GF-D8 (cell line): ENCODE results near the gene MAP3K5.

Experiments
- DNase-seq: peaks from one replicate; lab custom pipeline; 2025; lab: John Stamatoyannopoulos, UW

Gene MAP3K5

DNA sequence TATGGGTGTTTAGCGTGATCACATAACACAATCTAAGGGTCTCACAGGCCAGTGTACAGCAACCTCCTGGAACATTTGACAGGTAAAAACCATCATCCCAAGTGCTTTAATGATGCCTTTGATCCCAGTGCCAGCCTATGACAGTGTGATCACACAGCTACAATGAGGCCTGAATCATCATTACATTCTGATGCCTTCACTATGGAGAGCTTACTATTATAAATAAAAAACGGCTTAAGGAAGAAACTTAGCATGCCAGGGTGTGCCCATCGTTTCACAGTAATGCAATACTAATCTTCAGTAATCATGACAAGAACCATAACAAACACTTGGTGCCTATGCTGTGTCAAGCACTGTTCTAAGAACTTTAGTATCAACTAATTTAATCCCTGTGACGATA lies 253.4 kb downstream of the MAP3K5 start:
- DNase-seq, result no peak

DNA sequence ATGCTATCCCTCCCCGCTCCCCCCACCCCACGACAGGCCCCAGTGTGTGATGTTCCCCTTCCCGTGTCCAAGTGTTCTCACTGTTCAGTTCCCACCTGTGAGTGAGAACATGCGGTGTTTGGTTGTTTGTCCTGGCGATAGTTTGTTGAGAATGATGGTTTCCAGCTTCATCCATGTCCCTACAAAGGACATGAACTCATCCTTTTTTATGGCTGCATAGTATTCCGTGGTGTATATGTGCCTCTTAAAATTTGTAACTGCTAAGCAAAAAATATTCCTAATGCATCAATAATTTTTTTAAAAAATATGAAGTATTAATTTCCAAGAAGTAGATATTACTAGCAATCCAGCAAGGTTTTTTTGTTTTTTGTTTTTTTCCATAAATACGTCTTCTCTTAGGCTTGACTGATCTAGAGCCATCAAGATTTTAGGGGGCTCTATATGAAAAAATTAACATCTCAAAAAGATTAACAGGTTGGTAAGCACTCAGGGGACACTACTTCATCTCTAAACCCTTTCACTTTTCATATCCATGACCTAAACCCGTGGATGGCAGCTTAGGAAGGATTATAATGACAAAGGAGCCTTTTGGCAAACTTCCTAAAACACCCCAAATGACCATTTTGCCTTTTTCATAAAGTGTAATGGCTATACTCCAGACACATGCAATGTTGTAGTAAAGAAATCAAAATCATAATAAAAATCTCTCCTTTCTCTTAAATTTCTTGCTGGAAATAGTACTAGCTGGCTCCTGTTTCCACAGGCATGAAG lies 256.2 kb downstream of the MAP3K5 start:
- no peak for DNase-seq

- no peak for DNase-seq
These were observed 257.1 kb downstream of the MAP3K5 start for GRCh38 chr6:136535017-136535765.

- no peak for DNase-seq
These were observed 258.0 kb downstream of the MAP3K5 start for GRCh38 chr6:136534268-136534667.

DNA sequence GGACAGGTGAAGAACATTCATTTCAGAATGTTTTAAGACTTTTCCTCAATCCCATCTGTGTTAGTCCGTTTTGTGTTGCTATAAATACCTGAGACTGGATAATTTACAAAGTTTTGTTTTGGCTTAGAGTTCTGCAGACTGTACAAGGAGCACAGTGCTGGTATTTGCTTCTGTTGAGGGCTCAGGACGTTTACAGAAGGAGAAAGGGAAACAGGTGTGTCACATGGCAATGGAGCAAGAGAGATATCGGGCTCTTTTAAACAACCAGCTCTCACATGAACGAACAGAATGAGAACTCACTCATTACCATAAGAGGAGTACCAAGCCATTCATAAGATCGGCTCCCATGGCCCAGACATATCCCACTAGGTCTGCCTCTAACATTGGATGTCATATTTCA lies 258.8 kb downstream of the MAP3K5 start:
- DNase-seq, result no peak

GRCh38 chr6:136532030-136532429 lies 260.2 kb downstream of the MAP3K5 start:
- no peak for DNase-seq

DNA sequence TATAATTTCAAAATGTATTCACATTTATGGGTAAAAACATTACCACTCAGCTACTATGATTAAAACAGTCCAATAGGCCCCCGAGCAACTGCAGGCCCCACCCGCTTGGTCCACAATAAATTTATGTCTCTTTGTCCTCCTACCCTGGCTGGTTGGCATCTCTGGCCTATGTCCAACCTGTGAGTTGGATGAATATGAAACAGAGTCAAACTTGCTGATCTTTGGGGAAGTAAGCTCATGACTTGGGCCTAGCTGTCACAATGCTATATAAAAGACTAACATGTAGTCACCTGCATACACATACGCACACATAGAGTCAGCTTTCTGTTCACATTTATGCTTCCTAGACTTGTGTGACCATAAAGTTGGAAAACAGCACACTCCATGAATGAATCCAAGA lies 262.6 kb downstream of the MAP3K5 start:
- no peak for DNase-seq

GRCh38 chr6:136528477-136528876 lies 263.8 kb downstream of the MAP3K5 start:
- no peak for DNase-seq

DNA sequence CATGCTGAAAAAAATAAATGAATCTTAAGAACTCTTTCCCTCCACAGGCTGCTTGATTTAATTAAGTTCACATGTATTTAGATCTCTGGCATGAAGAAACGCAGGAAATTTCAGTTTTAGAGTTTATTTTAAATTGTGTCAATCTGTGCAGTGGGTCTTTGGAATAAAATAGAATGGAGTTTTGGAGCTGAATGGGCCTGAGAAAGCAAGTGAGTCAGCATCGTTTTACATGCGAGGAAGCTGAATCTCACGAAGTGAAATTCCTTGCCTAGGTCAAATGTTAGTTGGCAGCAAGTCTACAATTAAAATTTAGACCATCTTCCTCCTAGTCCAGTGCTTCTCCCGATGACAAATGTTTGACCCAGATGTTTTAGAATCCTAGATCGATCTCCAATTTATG lies 264.4 kb downstream of the MAP3K5 start:
- DNase-seq, result no peak

DNA sequence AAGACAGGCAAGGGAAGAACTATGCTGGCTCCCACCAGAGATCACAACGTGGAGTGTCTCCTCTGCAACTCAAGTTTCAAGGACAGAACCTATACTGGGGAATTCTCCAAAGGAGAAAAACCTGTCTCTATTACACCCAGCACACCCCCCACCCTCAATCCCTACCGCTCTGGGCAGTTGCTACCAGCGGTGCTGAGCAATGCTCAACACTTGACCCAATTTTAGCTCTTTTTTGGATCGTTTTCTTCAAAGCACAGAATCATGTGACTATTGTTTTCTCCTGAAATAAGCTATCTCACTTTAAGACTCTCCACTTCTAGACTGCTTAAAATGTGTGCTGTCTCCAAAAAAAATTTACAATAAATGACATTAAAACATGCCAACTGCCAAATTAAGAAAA lies 265.3 kb downstream of the MAP3K5 start:
- no peak for DNase-seq

GRCh38 chr6:136526196-136526930 lies 265.9 kb downstream of the MAP3K5 start:
- no peak for DNase-seq

DNA sequence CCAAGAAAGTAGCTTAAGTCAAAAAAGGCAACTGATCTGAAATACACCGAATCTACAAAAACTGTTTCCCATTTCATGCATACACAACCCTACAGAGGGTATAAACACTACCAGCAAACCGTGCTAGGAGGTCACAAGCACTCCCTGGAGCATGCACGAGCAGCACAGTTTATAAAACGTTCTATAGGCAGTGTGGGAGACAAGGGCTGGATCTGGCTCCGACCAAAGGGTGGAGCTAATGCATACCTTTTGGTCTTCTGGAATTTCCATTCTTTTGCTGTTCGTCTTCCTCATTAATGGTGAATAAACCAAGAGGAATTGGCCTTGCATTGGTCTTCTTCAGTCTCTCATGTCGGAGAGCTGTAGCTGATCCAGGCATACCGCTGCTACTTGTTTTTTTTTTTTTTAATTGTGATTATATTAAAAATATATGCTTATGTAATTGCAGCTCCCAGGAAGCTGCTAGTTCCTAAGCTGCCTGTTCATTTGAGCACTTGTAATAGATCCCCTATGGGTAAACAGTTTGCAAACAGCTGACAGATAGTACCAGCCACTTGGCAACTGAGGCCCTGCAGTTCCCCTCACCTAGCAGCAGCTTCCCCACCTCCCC lies 266.6 kb downstream of the MAP3K5 start:
- no peak for DNase-seq

- DNase-seq, result no peak
These were observed 267.3 kb downstream of the MAP3K5 start for GRCh38 chr6:136524936-136525413.

- no peak for DNase-seq
These were observed 267.8 kb downstream of the MAP3K5 start for GRCh38 chr6:136524339-136524935.

GRCh38 chr6:136523196-136523595 lies 269.1 kb downstream of the MAP3K5 start:
- no peak for DNase-seq

DNA sequence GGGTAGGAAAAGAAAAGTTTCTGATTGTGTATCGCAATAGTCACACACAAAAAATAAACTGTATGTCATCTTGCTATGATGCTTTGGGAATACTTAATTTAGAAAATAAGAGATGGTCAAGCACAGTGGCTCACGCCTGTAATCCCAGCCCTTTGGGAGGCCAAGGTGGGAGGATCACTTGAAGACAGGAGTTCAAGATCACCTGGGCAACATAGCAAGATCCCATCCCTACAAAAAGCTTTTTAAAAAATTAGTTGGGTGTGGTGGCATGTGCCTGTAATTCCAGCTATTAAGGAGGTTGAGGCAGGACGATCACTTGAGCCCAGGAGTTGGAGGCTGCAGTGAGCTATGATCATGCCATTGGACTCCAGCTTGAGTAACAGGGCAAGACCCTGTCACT lies 269.6 kb downstream of the MAP3K5 start:
- DNase-seq, result no peak

GRCh38 chr6:136521911-136522310 lies 270.4 kb downstream of the MAP3K5 start:
- no peak for DNase-seq

- DNase-seq, result no peak
These were observed 270.9 kb downstream of the MAP3K5 start for GRCh38 chr6:136521427-136521826.

DNA sequence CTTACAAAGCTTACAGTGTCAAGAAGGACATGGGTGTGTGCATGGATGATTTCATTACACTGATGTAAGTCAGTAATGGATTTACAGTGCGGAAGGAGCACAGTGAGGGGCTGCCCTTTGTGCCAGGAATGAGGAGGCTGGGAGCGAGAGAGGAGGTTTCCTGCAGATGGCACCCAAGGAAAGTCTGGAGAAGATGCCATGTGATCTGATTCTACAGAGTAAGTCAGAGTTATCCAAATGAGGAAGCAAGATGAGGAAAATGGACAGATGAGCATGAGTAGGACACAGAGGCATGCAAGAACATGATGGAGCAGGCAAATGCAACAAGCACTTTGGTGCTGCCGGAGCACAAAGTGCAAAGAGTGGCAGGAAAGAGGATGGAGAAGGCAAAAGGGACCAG lies 271.8 kb downstream of the MAP3K5 start:
- DNase-seq, result no peak

DNA sequence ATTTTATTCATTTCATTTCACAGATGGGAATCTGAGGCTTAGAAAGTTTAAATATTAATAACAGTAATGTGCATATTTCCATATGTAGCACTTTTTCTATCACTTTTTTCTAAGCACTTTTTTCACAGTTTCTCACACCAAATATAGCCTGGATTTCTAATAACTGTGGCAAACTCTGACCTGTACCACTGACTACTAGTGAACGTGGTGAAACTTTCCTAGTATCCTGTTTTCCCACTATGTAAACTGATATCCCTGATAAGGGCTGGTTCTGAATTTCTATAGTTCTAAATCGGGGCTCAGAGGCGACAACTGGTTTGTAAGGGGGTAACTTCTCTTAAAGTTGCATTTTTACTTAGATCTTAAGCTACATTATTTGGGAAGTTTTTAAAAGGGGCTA lies 274.7 kb downstream of the MAP3K5 start:
- DNase-seq, result no peak

- no peak for DNase-seq
These were observed 275.3 kb downstream of the MAP3K5 start for GRCh38 chr6:136517002-136517401.

- no peak for DNase-seq
These were observed 277.7 kb downstream of the MAP3K5 start for GRCh38 chr6:136514591-136514990.
